NCI-H2107 (cell line): Measurements from ENCODE around the gene NOP58.
"Not testable (repeated sequence)": the region's sequence is repeated elsewhere in the genome, so short reads cannot be mapped to it uniquely, and the experiment has no call there.

Source experiments
- DNase-seq: peaks from one replicate; lab custom pipeline; 2025; lab: John Stamatoyannopoulos, UW

NOP58 gene

DNA sequence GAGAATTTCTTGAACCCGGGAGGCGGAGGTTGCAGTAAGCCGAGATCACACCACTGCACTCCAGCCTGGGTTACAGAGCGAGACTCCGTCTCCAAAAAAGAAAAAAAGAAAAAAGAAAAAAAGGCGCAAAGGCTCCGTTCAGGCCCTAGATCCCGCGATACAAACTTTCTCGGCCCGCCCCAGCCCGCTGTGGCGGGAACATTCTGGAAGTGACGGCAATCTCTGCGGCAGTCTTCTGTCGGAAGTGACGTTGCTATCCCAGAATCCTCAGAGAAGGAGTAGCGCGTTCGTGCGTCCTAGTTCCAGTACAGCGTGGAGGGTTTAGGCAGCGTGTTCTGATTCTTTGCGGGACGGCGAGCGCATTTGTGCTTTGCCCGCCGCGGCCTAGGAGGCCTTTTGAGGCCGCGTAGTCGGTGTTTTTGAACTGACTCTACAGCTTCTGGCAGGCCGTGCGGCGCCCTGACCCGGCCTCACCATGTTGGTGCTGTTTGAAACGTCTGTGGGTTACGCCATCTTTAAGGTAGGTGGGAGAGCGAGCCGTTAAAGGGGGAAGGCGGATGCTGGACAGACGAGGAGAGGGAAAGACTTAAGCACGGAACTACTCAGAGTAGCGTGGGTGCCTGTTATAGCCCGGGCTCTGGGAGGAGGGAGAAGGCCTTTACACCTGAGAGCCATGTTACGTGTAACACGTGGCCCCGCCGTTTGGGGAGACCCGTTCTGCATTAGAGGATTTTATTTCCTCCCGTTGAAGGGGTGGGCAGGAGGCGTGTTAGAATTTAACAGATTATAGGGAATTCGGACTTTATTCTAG lies at the start of gene NOP58:
Gene NOP58 (plus strand): TSS at position 297 of the 811 bp plus-strand sequence. CDS start 179 bp downstream, at position 476.
- DNase-seq = peak; percentile 78

DNA sequence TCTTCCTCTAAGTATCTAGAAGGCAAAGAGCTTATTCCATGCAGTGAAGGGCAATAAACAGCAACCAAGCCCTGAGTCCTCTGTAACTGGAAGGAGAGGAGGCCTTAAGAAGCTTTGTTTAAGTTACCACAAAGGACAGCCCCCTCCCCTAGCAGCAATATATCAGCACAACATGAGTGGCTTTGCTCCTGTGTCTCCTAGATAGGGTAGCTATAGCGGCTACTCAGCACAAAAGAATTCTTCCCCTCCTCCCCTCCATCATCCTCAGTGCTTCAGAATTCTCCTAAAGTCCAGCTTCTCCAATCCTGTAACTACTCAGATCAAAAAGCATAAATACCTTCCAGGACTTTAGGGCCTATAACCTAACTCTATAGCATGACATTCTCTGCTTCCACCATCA lies 43.7 kb upstream of the NOP58 start:
- no peak for DNase-seq

- no peak for DNase-seq
Measured at GRCh38 chr2:202237787-202238233, 27.8 kb upstream of the NOP58 start.

DNA sequence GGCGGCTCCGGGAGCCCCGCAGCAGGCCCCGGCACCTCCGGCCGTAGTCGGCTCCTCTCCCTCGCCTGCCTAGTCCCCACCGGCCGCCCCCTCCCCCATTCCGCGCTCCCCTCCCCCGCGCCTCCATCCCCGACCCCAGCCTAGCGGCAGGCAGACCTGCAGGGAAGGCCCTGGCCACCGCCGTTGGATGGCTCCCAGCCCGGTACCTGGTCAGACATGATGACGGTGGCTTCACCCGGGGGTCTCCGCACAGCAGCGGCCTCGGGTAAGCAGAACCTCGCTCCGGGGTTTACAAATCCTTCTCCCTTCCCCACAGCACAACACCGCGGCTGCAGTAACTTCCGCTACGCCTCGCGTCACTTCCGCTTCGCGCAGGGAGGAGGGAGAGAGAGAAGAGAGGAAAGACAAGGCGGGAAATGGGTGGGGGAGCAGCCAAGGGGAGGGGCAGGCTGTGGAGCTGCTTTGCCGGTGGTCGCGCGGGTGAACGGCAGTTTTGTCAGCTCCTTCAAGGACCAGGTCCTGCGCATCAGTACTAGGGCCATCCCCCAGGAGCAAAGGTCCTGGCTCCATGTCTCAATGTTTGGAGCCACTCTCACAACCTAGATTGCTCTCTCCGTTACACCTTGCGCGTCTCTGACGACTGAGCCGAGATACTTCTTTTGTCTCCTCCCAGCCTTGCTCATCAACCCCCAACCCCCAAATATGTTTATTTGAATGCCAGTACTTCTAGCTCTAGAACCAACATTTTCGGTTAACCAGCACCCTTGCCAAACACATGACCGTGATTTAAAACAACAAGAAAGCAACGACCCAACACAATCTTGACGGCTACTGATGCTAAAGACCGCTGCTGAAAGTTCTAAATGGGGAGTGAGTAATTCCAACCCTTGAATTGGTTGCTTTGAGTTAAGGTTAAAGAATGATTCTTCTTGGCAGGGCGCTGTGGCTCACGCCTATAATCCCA lies 27.0 kb upstream of the NOP58 start, which contains the start of gene SUMO1:
Gene SUMO1 (minus strand): TSS at position 364 of the 964 bp plus-strand sequence. CDS start 146 bp downstream, at position 218.
- DNase-seq = peak; percentile 38

DNA sequence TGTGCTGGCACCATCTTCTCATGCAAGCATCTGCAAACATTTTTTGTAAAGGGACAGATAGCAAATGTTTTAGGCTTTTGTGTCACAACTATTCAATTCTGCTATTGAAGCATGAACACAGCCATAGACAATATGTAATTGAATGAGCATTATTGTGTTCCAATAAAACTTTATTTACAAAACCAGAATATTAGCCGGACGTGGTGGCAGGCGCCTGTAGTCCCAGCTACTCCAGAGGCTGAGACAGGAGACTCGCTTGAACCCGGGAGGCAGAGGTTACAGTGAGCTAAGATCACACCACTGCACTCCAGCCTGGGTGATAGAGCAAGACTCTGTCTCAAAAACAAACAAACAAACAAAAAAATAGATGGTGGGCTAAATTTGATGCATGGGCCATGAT lies 17.9 kb upstream of the NOP58 start:
- not testable (repeated sequence) for DNase-seq

- DNase-seq = no peak
Measured at GRCh38 chr2:202249521-202250253, 15.9 kb upstream of the NOP58 start.

DNA sequence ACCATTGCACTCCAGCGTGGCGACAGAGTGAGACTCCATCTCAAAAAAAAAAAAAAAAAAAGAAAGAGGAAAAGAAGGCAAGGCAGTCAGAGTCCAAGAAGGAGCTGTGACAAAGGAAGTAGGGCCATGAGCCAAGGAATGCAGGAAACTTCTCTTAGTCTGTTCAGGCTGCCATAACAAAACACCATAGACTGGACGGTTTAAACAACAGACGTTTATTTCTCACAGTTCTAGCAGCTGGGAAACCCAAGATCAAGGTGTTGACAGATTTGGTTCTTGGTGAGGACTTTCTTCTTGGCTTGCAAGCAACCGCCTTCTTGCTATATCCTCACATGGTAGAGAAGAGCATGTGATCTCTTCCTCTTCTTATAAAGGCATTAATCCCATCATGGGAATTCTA lies 14.1 kb upstream of the NOP58 start:
- DNase-seq = no peak

GRCh38 chr2:202261531-202261930 lies 4.0 kb upstream of the NOP58 start:
- DNase-seq = no peak

GRCh38 chr2:202267495-202267894 lies 1.9 kb downstream of the NOP58 start:
- DNase-seq = no peak

DNA sequence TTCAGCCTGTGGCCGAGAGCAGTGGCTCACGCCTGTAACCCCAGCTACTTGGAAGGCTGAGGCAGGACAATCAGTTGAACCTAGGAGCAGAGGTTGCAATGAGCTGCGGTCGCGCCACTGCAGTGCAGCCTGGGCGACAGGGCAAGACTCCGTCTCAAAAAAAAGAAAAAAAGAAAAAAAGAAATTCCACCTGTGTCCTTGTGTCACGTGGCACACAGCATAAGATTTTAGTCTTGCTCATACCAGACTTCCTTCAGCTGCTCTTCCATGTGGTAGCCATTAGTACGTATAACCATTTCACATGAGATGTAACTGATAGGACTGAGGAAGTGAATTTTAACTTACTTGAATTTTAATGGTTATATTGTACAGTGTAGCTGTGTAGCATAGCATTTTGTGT lies 4.0 kb downstream of the NOP58 start:
- DNase-seq = no peak

DNA sequence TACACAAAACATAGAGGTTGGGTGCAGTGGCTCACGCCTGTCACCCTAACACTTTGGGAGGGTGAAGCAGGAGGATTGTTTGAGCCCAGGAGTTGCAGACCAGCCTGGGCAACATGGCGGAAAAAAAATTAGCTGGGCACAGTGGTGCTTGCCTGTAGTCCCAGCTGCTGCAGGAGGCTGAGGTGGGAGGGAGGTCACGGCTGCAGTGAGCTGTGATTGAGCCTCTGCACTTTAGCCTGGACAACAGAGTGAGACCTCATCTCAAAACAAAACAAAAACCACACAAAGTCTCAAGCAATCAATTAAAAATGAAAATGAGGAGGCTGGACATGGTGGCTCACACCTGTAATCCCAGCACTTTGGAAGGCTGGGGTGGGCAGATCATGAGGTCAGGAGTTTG lies 4.9 kb downstream of the NOP58 start:
- DNase-seq = no peak

- not testable (repeated sequence) for DNase-seq
Measured at GRCh38 chr2:202276078-202276720, 10.6 kb downstream of the NOP58 start.

DNA sequence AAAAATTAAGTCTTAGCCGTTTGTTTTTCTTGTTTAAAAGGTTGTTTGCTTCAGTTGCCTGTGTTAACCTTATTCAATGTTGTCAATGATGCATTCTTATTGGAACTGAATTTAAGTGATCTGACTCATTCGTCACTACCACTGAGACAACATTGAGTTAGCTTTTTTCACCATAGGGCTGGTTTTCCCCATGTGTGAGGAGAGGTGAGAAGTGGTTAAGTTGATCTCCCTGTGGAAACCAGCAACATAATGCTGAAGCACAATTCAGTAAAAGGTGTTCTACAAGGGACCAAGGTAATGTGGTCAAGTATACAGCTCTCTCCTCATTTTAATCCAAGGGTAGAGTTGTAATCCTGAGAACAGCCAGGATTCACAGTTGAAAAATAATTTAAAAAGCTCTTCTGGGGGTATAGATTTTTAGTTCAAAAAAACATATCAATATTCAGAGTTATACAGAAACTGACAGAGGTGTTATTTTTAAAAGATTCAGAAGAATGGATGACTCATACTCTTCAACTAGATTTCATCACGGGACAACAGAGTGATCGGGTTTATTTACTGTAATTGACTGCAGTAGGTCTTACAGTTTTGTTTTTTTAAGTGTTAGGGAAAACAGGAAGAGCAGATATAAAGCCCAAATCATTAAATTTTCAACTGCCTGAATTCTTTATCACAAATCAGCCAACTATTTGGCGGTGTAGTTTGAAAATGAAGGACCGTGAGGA lies 12.6 kb downstream of the NOP58 start:
- DNase-seq = no peak

GRCh38 chr2:202278944-202279343 lies 13.4 kb downstream of the NOP58 start:
- DNase-seq = no peak

GRCh38 chr2:202286595-202286994 lies 21.0 kb downstream of the NOP58 start:
- no peak for DNase-seq

- DNase-seq = no peak
Measured at GRCh38 chr2:202289394-202290204, 24.0 kb downstream of the NOP58 start.

DNA sequence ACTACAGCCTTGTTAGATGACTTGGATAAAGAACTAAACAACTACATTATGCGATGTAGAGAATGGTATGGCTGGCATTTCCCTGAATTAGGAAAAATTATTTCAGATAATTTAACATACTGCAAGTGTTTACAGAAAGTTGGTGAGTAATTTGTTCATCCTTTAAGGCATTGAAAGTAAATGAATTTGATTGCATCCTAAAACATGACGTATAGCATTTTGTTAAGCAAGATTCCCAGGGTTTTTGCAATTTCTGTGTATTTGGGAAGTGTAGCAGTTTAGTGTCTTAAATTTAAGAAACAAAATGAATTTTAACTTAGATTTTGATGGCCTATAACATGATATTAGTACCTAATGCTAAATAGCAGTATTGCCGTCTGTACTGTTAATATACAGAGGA lies 24.8 kb downstream of the NOP58 start:
- DNase-seq = no peak

DNA sequence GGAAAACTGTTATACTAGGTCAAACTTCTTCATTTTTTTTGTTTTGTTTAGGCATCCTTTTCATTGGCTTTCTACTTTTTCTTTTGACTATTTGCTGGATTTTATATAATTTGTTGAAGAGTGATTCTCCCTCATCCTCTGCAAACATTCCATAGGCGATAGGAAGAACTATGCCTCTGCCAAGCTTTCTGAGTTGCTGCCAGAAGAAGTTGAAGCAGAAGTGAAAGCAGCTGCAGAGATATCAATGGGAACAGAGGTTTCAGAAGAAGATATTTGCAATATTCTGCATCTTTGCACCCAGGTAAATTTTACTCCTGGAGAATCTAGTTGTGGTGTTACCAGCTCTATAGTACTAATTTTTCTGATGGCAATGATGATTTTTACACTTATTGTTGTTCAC lies 25.4 kb downstream of the NOP58 start:
- DNase-seq = no peak

- no peak for DNase-seq
Measured at GRCh38 chr2:202299712-202300111, 34.1 kb downstream of the NOP58 start.

GRCh38 chr2:202306034-202306433 lies 40.5 kb downstream of the NOP58 start:
- DNase-seq = no peak
